KOPT-K1 (cell line): Measurements from ENCODE around the gene OXCT1.

Source experiments
- H3K27ac ChIP-seq: fragments of 200-600 bp; sonication (generic); 2 replicates; pipeline ENCODE4 v1.5.1; 2016; ENCODE audit warnings: antibody characterized with exemption, mild to moderate bottlenecking, low read depth, low read length; ENCODE audit not compliant: poor library complexity, severe bottlenecking
- H3K36me3 ChIP-seq: fragments of 200-600 bp; sonication (generic); 2 replicates; pipeline ENCODE4 v1.5.1; 2017; ENCODE audit warnings: antibody characterized with exemption, mild to moderate bottlenecking, low read length, moderate library complexity; ENCODE audit not compliant: insufficient read depth
- H3K9me3 ChIP-seq: fragments of 200-600 bp; sonication (generic); 2 replicates; pipeline ENCODE4 v1.5.1; 2017; ENCODE audit warnings: antibody characterized with exemption, low read length, mild to moderate bottlenecking; ENCODE audit not compliant: insufficient read depth, poor library complexity, severe bottlenecking

The OXCT1 gene

GRCh38 chr5:41708604-41708940, 161.7 kb downstream of the OXCT1 start:
- Histone ChIP-seq H3K9me3 (peaks cover 3% of the 10 kb centered on the region), H3K36me3 (no peaks in the 10 kb centered on the region), H3K27ac (no peak overlapping the region)

GRCh38 chr5:41707853-41708603, 162.2 kb downstream of the OXCT1 start:
- Histone ChIP-seq H3K36me3 (no peaks in the 10 kb centered on the region), H3K9me3 (peaks cover 3% of the 10 kb centered on the region), H3K27ac (no peak overlapping the region)

- no peak overlapping the region for H3K27ac ChIP-seq
- no peaks in the 10 kb centered on the region for H3K36me3 ChIP-seq
- H3K9me3 ChIP-seq = no peaks in the 10 kb centered on the region
Observed at GRCh38 chr5:41695920-41696582, 174.2 kb downstream of the OXCT1 start.

DNA sequence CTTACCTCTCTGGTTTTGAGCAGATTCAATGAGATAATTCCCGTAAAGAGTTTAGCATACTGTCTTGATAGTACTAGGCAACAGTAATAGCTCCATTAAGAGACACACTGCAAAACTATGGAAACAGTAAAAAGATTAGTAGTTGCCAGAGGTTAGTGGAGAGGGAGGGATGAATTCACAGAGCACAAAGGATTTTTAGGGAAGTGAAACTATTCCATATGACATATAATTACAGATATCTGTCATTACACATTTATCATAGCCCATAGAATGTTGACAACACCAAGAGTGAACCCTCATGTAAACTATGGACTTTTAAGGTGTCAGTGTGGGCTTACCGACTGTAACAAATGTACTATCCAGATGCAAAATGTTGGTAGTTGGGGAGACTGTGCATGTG, 183.5 kb downstream of the OXCT1 start:
- no peaks in the 10 kb centered on the region for H3K36me3 ChIP-seq
- H3K27ac ChIP-seq = no peak overlapping the region
- no peaks in the 10 kb centered on the region for H3K9me3 ChIP-seq

DNA sequence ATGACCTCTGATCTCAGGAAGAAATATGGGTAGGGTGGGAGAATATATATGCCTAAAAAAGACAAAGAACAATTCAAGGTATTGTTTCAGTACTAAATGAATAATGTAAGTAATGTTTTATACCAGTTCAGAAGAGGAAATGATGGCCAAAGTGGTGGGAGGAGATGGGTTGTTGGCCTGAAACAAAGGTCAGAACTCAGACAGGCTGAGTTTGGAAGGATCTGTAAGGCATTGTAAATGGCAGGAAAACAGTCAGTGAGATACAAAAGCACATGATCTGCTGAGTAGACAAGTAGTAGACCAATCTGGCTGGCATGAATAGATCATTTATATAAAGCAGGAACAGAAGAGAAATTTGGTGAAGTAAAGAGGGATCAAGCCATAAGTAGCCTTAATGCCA, 184.0 kb downstream of the OXCT1 start:
- Histone ChIP-seq H3K9me3 (no peaks in the 10 kb centered on the region), H3K36me3 (no peaks in the 10 kb centered on the region), H3K27ac (no peak overlapping the region)

DNA sequence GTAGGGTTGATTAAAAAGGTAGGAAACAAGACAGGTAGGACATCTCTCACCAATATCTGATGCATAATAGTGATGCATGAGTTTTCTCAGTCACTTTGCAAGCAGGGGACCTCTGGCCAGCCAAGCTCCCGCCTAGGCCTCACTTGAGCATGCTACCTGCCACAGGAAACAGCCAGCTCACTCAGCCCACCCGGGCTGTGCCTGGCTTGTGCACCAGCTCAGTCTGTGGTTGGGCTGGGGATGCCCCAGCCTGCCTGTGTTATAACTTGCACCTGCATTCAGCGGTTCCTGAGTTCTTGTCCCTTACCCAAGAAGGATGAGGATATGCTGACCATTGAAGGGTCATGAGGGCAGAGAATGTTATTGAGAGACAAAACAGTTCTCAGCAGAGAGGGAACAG, 187.0 kb downstream of the OXCT1 start:
- peaks cover 8% of the 10 kb centered on the region for H3K9me3 ChIP-seq
- no peaks in the 10 kb centered on the region for H3K36me3 ChIP-seq
- H3K27ac ChIP-seq = no peak overlapping the region

GRCh38 chr5:41682641-41683040, 187.6 kb downstream of the OXCT1 start:
- H3K27ac ChIP-seq = no peak overlapping the region
- no peaks in the 10 kb centered on the region for H3K36me3 ChIP-seq
- H3K9me3 ChIP-seq = peaks cover 8% of the 10 kb centered on the region

GRCh38 chr5:41681840-41682239, 188.4 kb downstream of the OXCT1 start:
- Histone ChIP-seq H3K9me3 (peaks cover 8% of the 10 kb centered on the region), H3K27ac (no peak overlapping the region), H3K36me3 (no peaks in the 10 kb centered on the region)
